CD4-positive, alpha-beta T cell treated with Interleukin-4 for 4 hours (primary cell): Measurements from ENCODE around the gene AK6.
"Not testable (repeated sequence)": the region's sequence is repeated elsewhere in the genome, so short reads cannot be mapped to it uniquely, and the experiment has no call there.

ENCODE experiments used
- DNase-seq: peaks from one replicate; pipeline ENCODE4 v3.0.0-alpha.2; 2020

Gene AK6

GRCh38 chr5:69334793-69335268, 34.5 kb downstream of the AK6 start:
- peak; percentile 80 for DNase-seq

- not testable (repeated sequence) for DNase-seq
Observed at GRCh38 chr5:69333668-69334315, 35.5 kb downstream of the AK6 start.

- DNase-seq, result no peak
Observed at GRCh38 chr5:69331528-69332445, 37.5 kb downstream of the AK6 start.

- no peak for DNase-seq
Observed at GRCh38 chr5:69329905-69330489, 39.3 kb downstream of the AK6 start.

- DNase-seq, result no peak
Observed at GRCh38 chr5:69326365-69326764, 43.0 kb downstream of the AK6 start.

- no peak for DNase-seq
Observed at GRCh38 chr5:69317391-69317790, 51.9 kb downstream of the AK6 start.

- DNase-seq, result no peak
Observed at GRCh38 chr5:69315972-69316371, 53.3 kb downstream of the AK6 start.

GRCh38 chr5:69313428-69313827, 55.9 kb downstream of the AK6 start:
- DNase-seq, result no peak

GRCh38 chr5:69312459-69313160, 56.7 kb downstream of the AK6 start:
- no peak for DNase-seq

- DNase-seq, result no peak
Observed at GRCh38 chr5:69309380-69309779, 59.9 kb downstream of the AK6 start.

- DNase-seq, result no peak
Observed at GRCh38 chr5:69308046-69308553, 61.2 kb downstream of the AK6 start.

GRCh38 chr5:69305512-69305911, 63.8 kb downstream of the AK6 start:
- DNase-seq, result no peak
